Activated T-cell treated with anti-CD3 and anti-CD28 coated beads for 1 hour (primary cell): Measurements from ENCODE around the gene GJA5.

ENCODE experiments used
- DNase-seq: peaks from one replicate; pipeline ENCODE4 v3.0.0-alpha.2; 2020; ENCODE audit warnings: low read depth

GJA5 gene

GRCh38 chr1:147760481-147761260 lies at the start of gene GJA5:
Gene GJA5, minus strand, starts transcription at chr1:147760602. Its CDS starts 1,364 bp downstream, at chr1:147759238.
- no peak for DNase-seq

GRCh38 chr1:147809236-147809635 lies 48.8 kb upstream of the GJA5 start:
- DNase-seq = no peak

GRCh38 chr1:147808025-147808424 lies 47.6 kb upstream of the GJA5 start:
- DNase-seq = no peak

GRCh38 chr1:147807405-147807804 lies 47.0 kb upstream of the GJA5 start:
- DNase-seq = no peak

- no peak for DNase-seq
These were observed 44.7 kb upstream of the GJA5 start for GRCh38 chr1:147804942-147805723.

- DNase-seq = no peak
These were observed 40.4 kb upstream of the GJA5 start for GRCh38 chr1:147800804-147801203.

- no peak for DNase-seq
These were observed 38.3 kb upstream of the GJA5 start for GRCh38 chr1:147798731-147799130.

GRCh38 chr1:147794570-147794969 lies 34.2 kb upstream of the GJA5 start:
- DNase-seq = no peak

GRCh38 chr1:147791876-147792275 lies 31.5 kb upstream of the GJA5 start:
- no peak for DNase-seq

GRCh38 chr1:147787765-147788164 lies 27.4 kb upstream of the GJA5 start:
- no peak for DNase-seq

- DNase-seq = no peak
These were observed 26.1 kb upstream of the GJA5 start for GRCh38 chr1:147786536-147786935.

GRCh38 chr1:147785794-147786506 lies 25.5 kb upstream of the GJA5 start:
- DNase-seq = no peak

- DNase-seq = no peak
These were observed 24.5 kb upstream of the GJA5 start for GRCh38 chr1:147784941-147785340.

- no peak for DNase-seq
These were observed 20.7 kb upstream of the GJA5 start for GRCh38 chr1:147781056-147781471.

GRCh38 chr1:147777694-147778093 lies 17.3 kb upstream of the GJA5 start:
- DNase-seq = no peak

GRCh38 chr1:147773215-147773715 lies 12.9 kb upstream of the GJA5 start:
- DNase-seq = no peak

- DNase-seq = no peak
These were observed 12.2 kb upstream of the GJA5 start for GRCh38 chr1:147772570-147772969.

GRCh38 chr1:147771226-147772125 lies 11.1 kb upstream of the GJA5 start:
- DNase-seq = no peak

- DNase-seq = no peak
These were observed 8.7 kb upstream of the GJA5 start for GRCh38 chr1:147769106-147769505.

GRCh38 chr1:147768582-147768981 lies 8.2 kb upstream of the GJA5 start:
- no peak for DNase-seq

GRCh38 chr1:147768101-147768500 lies 7.7 kb upstream of the GJA5 start:
- DNase-seq = no peak
